Measurements from ENCODE around the gene TEKT5.

DNA sequence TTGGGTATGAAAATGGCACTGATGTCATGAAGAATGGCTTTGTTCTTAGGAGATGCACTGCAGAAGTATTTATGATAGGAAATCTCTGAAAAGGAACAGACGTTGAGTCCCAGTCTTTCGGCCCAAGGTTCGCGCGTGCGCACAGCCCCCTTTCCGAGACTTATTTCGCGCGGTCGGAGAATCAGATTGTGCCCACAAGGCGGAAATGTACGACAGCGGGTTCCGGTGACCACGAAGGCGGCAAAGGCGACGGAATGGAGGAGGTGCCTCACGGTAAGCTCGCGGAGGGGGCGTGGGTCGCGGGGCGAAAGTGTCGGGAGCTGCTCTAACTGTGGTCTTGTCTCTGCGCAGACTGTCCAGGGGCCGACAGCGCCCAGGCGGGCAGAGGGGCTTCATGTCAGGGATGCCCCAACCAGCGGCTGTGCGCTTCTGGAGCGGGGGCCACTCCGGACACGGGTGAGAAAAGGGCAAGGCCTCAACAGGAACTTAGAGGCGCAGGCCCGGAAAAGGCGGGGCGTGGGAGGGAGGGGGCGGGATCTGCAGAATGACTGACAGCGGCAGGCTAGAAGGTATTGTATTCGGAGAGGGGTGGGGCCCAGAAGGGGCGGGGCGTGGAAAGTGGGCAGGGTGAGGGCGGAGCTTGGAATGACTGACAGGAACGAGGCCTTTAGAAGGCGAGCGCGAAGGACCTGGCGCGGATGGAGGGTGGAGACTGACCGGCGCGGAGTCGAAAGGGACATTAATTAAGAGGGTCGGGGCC is 49.1 kb upstream of the TEKT5 start, which contains the start of gene NUBP1:
- TF ChIP-seq, protein P1, sequence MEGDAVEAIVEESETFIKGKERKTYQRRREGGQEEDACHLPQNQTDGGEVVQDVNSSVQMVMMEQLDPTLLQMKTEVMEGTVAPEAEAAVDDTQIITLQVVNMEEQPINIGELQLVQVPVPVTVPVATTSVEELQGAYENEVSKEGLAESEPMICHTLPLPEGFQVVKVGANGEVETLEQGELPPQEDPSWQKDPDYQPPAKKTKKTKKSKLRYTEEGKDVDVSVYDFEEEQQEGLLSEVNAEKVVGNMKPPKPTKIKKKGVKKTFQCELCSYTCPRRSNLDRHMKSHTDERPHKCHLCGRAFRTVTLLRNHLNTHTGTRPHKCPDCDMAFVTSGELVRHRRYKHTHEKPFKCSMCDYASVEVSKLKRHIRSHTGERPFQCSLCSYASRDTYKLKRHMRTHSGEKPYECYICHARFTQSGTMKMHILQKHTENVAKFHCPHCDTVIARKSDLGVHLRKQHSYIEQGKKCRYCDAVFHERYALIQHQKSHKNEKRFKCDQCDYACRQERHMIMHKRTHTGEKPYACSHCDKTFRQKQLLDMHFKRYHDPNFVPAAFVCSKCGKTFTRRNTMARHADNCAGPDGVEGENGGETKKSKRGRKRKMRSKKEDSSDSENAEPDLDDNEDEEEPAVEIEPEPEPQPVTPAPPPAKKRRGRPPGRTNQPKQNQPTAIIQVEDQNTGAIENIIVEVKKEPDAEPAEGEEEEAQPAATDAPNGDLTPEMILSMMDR (conservative IDR thresholded peaks at IDR 0.05; ENCODE audit: low read depth, low read length), result no peak
- TF ChIP-seq EZH2 (IDR thresholded peaks at IDR 0.05; ENCODE audit: borderline replicate concordance, low read depth, low read length, poor library complexity, severe bottlenecking), result no peak

All from A673 (cell line).